Activated CD4-positive, alpha-beta T cell treated with anti-CD3 and anti-CD28 coated beads, Interleukin-2, amount 50 U/mL, for 4 hours (primary cell): ENCODE measurements around the gene HSPB6.
"Not testable (repeated sequence)": the region's sequence is repeated elsewhere in the genome, so short reads cannot be mapped to it uniquely, and the experiment has no call there.

Source experiments
- DNase-seq, 2 experiments: peaks; one replicate each; pipeline ENCODE4 v3.0.0-alpha.2; 2020

HSPB6 gene

DNA sequence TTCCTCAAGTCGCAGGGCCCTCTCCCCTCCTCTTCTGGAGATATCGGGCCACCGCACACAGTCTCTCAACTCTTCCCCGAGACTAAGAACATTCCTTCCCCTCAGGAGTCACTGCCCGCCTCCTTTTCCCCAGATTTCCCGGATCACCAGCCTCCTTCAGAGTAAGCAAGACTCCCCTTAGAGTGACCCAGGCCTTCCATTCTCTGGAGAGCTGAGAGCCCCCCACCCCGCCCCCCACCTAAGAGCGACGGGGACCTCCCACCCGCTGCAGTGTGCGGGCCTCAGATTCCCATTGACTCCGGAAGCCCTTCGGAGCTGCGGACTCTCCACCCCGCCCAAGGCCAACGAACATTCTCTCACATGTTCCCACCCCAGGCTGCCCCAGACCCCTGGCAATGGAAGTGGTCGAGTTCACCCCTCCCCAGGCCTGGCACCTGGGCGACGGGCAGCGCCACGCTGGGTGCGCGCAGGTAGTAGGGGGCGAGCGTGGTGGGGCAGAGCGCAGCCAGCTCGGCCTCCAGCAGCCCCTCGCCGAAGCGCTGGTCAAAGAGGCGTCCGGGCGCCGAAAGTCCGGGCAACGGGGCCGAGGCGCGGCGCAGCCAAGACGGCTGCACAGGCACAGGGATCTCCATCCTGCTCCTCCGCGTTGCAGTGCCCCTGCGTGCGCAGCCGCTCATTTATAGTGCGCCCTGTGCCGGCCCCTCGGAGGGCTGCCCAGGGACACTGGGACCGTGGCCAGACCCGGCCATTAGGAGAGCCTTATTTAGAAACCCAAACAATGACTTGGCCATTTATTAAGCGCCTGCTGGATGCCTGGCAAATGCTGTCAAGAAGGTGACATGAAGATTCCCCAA, at the start of gene HSPB6:
HSPB6 (minus strand) TSS at position 653 of the 854 bp plus-strand sequence; CDS start at position 632, 21 bp downstream.
- DNase-seq: no peak

- no peak for DNase-seq
Observed at GRCh38 chr19:35806597-35806996, 49.8 kb upstream of the HSPB6 start.

DNA sequence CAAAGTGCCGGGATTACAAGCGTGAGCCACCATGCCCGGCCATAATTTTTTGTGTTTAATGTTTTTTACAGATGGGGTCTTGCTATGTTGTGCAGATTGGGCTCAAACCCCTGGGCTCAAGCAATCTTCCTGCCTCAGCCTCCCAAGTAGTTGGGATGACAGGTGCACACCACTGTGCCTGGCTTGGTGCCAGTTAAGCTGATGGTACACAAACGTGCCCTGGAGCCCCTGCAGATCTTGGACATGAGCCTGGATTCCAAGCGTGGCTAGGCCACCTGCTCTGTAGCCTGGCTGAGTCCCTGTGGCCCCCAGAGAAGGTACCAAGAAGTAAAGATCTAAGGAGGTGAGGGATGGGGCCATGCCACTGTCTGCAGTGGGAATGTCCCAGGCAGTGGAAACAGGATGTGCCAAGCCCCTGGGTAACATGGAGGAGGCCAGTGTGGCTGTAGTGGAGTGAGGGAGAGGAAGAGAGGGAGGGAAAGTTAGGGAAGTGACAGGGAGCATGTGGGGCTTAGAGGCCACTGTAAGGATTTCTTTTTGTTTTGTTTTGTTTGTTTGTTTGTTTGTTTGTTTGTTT, 48.8 kb upstream of the HSPB6 start:
- no peak for DNase-seq

GRCh38 chr19:35801828-35802227, 45.0 kb upstream of the HSPB6 start:
- no peak for DNase-seq

DNA sequence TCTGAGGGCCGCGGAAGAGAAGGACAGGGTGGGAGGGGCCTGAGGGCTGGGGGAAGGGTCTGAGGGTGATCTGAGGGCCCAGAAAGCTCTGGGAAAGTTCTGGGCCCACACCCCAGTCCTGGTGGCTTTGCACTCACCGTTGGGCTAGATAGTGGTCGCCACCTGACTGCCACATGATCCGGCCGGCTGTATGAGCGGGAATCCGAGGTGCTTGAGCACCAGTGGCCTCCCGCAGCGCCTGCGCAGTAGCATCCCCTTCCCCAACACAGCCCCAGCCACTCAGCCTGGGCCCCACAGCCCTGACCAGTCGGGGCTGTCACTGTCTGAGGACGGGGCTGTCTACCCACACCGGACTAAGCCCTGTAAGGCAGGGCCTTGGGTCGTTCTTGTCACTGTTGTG, 40.8 kb upstream of the HSPB6 start:
- no peak for DNase-seq

- DNase-seq: no peak
Observed at GRCh38 chr19:35796645-35797542, 40.1 kb upstream of the HSPB6 start.

GRCh38 chr19:35795564-35795963, 38.7 kb upstream of the HSPB6 start:
- not testable (repeated sequence) for DNase-seq

GRCh38 chr19:35793381-35794165, 36.7 kb upstream of the HSPB6 start:
- DNase-seq: no peak

GRCh38 chr19:35792888-35793287, 36.1 kb upstream of the HSPB6 start:
- no peak for DNase-seq

DNA sequence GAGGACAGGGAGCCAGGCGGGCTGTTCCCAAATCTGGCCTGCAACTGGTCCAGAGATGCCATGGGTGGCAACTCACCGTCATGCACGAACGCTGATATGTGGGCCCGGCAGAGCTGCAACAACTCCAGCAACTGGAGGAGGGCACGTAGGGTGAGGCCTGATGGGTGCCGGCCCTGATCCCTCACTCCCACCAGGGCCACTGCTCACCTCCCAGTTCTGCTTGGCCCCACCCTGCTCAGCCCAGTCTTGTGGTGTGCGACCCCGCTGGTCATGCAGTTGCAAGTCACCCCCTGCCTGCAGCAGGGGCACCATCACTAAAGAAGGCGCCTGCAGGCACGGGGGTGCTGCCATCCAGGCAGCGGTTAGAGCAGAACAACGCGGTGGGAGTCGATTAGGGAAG, 35.5 kb upstream of the HSPB6 start:
- DNase-seq: no peak

GRCh38 chr19:35791814-35792279, 35.0 kb upstream of the HSPB6 start:
- DNase-seq: no peak

GRCh38 chr19:35790981-35791813, 34.4 kb upstream of the HSPB6 start:
- DNase-seq: no peak

DNA sequence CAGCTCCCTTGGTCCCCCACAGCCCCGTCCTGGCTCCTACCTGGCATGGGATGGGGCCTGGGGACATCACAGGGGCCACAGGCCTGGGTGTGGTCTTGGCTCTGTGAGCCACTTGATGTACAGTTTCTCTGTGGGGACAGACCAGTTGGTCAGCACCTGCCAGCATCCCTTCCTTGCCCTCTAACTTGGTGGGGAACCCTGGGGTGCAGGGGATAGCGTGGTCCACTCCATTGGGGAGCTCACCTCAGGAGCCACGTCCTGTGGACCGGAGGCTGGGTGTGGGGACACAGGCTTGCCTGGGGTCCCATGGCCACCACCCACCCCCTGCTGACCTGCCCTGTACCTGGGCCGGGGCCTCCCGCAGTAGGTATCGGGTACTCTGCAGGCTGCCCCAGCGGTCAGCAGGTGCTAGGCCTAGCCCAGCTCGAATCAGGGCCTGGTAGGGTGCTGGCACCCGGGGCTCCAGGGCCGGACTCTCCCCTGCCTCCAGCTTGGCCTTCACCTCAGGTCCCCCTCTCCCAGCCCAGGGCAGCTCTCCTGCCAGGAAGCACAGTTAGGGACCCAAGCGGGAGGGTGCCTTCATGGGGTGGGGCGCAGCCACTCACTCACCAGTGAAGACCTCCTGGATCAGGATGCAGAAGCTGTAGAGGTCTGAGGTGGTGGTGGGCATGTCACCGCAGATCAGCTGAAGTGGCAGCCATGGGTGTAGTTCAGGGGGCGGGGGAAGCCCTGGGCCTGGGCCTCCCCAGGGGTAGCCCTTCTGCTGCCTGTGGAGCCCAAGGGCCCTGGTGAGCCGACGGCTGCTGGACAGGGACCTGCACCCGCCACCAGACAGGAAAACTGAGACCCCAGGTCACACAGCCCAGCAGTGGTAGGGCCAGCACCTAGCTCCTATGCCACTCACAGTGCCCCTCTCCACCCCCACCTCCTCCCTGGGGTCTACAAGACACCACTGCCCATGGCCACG, 33.4 kb upstream of the HSPB6 start:
- DNase-seq: no peak

DNA sequence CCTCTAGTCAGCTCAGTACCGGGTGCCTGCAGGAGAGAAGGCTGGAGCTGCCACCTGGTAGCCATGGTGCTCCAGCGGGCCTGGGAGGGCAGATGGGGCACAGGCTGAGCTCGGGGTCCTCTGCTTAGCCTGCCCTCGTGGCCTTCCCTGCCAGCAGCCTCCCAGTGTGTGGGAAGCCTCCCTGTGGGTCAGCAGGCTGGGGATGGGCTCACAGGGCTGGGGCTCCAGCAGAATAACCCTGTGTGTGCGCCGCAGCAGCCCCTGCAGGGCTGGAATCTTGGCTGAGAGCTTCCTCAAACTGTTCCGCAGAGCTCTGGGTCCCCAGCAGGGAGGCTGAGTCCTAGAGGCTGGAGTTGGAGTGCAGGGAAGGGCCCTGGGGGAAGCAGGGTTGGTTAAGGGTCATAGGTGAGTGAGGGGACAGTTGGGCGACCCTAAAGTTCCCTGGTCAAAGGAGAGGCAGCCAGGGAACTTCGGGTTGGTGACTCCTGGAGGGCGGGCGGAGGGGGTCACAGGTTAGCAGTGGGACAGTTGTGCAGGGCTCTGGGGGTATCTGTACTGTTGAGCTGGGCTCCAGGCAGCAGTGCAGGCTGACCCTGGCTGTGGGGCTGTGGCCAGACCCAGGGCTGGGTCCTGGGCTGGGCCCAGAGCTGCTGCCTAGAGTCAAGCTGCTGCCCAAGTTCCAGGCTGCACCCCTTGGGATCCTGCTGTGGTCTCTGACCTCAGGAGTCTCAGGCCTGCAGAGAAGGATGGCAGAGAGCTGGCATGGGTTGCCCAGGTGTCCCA, 32.6 kb upstream of the HSPB6 start:
- DNase-seq: no peak

GRCh38 chr19:35788205-35788960, 31.6 kb upstream of the HSPB6 start:
- no peak for DNase-seq

- no peak for DNase-seq
Observed at GRCh38 chr19:35787227-35787799, 30.5 kb upstream of the HSPB6 start.

GRCh38 chr19:35786299-35787160, 29.7 kb upstream of the HSPB6 start:
- no peak for DNase-seq

- no peak for DNase-seq
Observed at GRCh38 chr19:35785339-35785627, 28.5 kb upstream of the HSPB6 start.
